GM18498 (cell line): Measurements from ENCODE around the gene YPEL2.
A peak's percentile ranks its signal among the peaks of the same experiment; 100 is the strongest.

Experiments used
- ATAC-seq: cut with Tn5 transposase; IDR thresholded peaks from one replicate; pipeline ENCODE4 v1.9.1; 2021; ENCODE audit warnings: mild to moderate bottlenecking, moderate library complexity; ENCODE audit not compliant: unreplicated experiment

YPEL2 gene

DNA sequence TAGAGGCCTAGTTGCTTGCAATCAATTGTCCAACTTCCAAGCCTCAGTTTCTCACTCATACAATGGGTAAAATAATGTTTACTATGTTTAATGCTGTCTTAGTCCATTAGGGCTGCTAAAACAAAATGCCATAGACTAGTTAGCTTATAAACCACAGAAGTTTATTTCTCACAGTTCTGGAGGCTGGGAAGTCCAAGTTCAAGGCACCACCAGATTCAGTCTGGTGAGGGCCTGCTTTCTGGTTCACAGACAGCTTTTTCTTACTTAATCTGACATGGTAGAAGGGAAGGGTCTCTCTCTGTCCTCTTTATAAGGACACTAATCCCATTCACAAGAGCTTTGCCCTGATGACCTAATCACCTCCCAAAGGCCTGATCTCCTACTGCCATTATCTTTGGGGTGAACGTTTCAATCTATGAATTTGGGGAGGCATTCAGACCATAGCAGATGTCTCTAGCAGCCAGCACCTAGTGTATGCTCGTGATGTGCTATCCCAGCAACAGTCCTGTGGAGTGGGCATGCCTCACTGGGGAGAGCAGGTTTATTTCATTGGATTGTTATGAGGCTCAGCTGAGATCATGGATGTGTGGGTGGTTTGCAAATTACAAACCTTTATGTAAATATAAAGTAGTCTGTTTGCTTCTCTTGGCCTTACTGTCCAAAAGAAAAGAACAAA lies 25.2 kb downstream of the YPEL2 start:
- ATAC-seq = no peak

DNA sequence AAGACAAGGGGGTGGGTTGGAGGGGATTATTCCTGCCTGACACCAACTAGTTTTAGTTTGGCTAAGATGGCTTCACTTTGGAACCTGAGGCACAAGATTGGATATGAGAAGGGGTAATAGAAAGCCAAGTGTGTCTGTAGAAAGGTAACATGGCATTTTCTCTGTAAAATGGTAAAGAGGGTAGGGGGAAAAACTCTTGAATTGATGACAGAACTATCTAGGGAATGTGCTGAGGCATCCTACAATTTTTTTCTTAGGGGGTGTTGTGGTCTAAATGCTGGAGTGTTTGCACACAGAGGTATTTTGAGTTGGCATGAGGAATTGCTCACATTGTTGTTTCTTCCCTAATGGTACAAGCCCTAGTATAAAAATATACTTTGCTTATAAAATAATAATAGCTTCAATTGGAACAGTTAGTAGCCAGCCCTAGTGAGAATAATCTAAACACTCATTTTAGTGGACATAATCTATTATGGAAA lies 25.8 kb downstream of the YPEL2 start:
- ATAC-seq = no peak

DNA sequence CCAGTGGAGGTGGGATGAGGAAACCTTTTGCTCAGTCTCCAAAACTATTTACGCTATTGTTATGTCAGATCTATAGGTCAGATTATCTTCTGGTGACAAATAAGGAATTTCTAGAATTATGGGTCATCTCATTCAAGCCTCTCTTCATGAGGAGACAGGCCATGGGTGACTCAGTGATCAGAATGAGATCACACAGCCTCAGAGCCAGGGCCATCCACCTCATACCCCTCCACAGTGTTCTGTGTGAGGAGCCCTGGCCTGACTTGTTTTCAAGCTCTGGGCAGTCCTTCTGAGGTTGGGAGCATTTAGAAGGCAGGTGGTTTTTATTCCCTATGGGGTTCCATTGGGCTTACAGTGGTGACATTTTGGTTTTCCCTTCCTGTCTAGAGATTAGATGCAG lies 26.5 kb downstream of the YPEL2 start:
- no peak for ATAC-seq

DNA sequence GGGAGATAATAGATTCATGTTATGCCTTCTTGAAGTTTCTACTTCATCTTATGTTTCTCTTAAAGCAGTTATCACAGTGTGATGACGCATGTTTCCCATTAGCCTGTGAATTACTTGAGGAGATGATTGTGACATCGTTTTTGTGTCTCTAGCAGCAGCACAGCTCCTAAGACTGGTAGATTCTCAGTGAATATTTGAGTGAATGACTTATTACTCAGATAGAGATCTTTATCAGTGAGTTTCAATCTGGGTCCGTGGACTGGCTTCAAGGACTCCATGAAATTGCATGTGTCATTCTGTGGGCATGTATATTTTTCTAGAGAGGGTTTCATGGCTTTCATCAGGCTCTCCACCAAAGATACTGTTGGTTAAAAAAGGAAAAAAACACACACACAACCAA lies 29.9 kb downstream of the YPEL2 start:
- ATAC-seq = no peak

DNA sequence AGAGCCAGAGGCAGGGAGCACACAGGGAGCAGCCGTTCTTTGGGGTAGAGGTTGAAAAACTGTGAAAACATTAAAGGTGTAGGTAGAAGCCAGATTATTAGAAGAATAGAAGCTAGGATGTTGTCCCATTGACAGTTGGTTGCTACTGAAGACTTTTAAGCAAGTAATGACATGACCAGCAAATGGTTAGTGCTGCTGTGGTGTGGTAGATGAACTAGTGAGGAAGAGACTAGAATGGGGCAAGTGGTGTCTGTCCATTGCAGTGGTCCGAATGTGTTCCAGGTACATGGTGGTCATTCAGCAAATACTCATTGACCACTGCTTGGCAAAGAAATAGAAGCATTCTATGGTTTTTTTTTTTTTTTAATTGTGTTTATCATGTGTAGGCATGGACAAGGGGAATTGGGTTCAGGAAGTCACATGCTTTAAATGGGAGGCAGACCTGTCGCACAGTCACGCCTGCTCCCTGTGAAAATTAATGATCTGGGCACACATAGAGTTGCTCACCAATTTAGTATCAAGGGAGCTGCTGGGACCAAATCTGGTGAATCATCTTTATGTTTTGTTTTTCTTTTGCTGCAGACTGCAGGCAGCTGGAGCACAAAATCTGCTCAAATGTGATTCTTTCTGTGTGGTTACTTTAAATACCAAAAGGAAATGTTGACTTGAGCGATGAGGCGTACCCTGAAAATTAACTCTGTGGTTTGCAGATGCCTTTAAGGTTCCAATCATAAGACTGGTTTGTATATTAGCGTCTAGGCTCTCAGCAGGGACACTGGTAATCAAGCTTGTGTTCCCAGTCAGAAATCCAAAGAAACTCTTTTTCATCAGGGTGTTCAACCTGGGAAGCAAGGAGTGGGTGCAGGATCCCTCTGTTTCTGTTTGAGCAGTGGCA lies 30.7 kb downstream of the YPEL2 start:
- ATAC-seq = peak; percentile 56

DNA sequence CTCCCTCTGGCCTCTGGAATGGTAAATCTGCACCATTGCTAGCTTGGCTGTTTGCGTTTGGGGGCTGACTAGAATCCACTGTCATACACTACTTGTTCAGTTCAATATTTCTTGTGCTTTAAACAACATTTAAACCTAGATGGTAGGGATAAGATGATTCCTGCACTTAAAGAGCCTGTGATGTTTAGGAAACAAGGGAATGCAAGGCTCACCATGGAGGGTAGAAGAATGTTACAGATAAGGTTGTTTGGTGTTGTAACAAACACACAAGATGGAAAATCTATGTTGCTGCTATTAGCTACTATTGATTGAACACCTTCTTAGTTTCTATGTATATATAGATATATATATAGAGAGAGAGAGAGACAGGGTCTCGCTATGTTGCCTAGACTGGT lies 31.4 kb downstream of the YPEL2 start:
- no peak for ATAC-seq

DNA sequence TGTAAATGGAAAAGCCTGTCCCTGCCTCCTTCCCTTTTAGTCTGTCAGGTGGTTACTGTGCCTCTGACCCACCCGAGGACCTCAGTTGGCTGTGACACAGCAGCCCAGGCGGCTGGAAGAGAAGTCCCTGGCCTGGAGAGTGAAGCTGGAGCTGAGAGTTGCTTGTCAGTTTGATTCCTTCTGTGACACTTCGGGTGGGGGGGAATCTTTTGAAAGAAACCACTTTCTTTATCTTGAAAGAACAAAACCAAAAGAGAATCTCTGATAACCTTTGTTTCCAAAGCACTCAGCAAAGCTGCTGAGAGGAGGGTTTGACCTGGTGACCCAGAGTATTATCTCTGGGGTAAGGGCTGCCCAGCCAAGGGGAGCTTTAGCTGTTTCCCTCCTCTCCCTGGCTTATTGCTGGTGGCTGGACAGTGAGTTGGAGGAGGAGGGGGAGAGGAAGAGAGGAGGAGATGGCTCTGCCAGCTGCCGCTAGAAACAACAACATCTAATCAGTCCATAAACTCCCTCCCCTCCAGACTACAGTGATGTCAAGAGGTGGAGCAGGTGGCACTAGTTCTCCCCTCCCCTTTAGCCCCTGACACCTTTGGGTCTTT lies 34.0 kb downstream of the YPEL2 start:
- no peak for ATAC-seq

DNA sequence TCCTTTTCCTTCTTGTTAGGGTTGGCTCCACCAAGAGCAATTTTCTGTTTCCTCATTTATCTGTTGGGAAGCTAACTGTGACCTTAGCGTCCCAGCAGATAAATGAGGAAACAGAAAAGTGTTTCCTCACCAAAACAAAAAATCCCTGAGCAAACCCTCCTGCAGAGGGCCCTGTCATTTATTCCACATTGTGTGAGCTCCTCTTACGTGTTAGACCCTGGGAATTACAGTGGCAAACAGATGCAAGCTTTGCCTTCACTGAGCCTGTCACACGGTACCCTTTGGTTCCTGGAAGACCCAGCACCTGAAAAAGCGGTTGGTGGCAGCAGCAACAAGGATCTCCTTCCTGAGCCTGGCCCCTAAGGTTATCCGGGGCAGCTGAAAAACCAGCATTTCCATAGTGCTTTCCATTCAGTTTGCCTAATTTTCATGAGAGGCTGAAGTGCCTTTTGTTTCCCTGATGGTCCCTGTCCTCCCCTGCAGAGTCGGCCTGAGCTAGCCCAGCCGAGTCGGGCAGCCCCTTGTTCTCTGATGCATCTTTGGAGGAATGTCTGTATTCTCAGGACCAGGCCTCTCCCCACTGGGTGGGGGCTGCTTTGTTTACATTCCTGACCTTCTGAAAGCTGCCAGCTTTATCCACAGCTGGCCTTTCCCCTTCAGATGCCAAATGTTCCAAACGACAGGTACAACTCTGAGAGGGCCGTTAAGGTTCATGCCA lies 34.7 kb downstream of the YPEL2 start:
- no peak for ATAC-seq

DNA sequence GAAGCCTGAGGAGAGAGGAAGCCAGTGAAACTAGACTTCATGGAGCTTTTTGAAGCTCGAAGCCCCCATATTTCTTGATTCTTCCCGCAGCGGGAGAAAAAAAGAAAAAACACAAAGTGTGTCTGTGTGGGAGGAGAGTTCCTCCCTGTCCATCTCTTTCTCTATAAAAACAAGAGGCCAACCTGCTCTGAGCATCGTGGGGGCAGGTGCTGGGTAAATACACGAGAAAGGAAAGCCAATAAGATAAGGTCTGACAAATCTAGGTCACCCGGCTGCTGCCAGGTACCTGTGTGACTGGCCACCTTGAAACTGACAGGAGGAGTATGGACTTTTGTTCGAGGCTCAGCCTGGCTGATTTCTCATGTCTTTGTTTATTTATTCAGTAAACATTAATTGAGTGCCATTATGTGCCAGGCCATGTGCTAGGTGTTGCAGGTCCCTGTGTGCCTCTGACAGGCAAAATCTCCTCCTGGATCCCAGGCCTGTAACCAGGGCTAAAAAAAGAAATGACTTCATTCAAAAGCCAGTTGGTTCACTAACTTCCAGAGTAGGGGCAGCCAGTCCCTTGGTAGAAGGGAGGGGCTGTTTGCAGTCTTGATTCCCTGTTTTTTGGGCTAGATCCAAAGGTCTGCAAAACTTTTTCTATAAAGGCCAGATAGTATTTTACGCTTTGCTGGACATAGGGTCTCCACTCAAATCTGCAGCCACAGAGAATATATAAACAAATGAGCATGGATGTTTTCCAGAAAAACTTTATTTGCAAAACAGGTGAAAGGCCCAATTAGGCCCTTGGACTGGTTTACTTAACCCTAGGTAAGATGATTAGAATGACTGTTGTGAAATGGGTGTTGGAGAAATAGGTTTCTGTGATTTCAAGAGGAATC lies 35.6 kb downstream of the YPEL2 start:
- ATAC-seq = no peak

DNA sequence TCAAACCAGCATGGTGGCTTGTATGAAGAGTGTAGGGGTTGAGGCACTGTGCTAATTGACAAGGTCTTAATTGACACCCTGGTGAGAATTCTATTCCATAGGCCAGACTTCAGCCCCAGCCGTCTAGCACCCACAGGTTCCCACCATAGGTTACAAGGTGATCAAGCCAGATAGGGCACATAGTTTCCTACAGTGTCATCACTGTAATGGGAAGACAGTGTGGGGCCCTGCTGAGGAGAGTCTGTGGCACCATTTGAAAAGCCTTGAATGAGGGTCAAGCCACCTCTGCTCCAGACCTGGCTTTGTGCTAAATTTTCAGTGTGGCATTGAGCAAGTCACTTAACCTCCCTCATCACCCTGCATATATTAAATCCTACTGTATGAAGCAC lies 36.2 kb downstream of the YPEL2 start:
- ATAC-seq = no peak

DNA sequence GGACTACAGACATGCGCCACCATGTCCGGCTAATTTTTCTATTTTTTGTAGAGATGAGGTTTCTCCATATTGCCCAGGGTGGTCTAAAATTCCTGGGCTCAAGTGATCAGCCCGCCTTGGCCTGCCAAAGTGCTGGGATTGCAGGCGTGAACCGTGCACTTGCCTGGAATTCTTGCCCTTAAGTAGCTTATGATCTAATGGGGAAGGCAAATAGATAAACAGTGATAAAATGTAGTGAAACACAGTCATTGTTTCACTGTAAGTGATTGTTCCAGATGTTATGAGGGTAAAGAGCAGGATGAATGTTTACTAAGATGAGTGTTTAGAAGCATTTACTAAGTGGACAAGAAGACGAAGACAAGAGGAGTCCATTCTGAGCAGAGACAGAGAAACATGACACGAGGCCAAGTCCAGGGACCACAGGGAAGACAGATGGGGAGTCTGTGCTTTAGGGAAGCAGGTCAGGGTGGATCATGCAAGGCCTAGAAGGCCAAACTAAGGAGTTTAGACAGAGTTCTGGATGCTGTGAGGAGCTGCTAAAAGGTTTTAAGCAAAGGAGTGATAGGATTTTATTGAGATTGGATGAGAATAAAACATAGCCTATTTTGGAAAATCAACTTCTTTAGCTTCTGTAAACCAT lies 36.9 kb downstream of the YPEL2 start:
- no peak for ATAC-seq

DNA sequence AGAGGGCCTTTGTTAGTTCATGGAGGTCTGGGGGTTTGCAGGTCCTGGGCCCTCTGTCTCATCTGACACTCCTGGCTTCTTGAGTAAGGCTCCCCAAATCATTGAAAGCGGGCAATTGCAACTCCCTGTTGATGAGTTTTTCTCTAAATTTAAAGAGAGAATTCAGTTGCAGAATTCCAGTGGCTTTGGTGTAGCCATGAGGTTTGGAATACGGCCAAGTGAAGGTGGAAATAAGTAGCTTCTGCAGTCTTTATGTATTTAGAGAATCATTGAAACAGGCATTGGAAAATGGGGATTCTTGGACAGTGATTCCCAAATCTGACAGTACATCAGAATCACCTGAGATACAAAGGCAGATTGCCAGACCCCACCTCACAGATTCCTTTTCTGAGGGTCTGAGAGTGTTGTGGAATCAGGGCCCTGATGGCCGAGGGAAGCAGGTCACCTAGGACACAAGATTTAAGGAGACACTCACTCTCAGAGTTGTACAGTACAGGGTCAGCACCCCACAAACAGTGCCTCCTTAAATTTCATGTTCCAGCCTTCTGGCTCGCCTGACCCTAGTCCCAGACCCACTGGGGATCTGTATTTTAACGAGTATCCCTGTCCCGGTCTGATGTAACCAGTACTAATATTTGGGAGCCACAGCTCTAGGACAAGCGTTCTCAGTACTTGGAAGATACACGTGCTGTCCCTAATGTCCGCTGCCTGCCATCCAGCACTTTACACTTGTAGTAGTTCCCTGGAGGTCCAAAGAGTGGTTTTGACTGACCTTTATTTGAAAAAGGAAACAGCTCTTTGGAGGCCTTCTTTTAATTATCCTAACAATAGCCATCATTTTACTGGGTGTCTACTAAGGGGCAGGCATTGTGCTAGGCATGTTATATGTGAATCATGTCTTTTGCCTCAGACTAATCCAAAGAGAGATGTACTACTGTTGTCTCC lies 37.8 kb downstream of the YPEL2 start:
- no peak for ATAC-seq

DNA sequence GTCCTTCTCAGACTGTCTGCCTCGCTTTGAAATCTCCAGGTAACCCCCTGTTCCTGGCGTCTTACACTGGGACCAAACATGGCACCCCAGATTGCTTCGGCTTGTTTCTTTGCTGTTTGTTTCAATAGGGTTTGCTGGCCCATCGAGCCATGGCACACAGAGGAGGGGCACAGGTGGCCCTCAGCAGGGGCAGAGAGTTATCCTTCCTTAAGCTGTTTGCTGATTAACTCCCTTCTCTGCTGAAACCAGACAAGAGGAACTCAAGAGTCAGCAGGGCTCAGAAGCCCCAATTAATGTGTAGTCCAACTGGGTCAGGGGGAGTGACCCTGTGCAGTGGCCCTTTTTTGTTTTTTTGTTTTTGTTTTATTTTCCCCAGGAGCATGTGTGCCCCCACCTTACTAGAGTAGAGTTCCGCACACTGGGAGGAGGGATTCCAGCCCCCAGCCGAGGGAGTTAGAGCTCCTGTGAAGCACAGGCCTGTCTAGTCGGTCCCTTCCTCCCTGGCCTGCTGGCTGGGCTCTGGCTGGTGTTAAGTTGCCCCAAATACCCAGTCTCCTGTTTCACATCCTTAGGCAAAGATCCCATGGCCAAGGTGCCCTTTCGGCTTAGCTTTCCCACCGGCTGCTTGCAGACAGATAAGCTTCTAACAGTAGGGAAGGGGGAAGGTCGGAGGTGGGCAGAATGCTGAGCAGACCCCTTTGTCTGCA lies 39.3 kb downstream of the YPEL2 start:
- ATAC-seq = no peak

DNA sequence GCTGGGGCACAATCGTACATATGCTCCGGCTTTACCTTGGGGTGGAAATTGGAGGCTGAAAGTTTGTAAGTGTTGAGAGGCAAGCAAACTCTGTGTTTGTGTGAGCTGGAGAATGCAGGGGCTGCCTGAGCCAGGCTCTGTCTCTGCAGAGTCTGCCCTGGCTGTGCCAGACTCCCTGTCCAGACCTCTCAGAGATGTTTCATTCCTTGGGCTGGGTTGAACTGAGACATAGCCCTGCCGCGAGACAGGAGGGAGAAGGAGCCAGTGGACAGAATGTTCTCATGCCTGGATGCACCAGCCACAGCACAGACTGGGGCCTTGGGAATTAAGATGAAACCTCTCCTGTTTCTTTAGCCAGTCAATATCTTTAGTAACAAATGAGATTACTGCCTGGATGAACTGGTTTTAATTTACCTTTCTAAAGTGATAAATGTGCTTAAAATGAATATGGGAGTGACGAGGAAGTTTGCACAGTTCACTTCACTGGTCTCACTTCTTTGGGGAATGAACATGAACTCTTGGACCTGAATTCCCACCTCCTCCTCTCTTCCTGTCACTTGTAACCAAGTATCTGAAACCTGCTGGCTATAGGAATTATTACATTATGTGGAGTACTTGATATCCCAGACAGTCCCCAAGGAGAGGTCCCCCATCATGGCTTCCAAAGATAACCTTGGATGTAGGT lies 40.1 kb downstream of the YPEL2 start:
- no peak for ATAC-seq

DNA sequence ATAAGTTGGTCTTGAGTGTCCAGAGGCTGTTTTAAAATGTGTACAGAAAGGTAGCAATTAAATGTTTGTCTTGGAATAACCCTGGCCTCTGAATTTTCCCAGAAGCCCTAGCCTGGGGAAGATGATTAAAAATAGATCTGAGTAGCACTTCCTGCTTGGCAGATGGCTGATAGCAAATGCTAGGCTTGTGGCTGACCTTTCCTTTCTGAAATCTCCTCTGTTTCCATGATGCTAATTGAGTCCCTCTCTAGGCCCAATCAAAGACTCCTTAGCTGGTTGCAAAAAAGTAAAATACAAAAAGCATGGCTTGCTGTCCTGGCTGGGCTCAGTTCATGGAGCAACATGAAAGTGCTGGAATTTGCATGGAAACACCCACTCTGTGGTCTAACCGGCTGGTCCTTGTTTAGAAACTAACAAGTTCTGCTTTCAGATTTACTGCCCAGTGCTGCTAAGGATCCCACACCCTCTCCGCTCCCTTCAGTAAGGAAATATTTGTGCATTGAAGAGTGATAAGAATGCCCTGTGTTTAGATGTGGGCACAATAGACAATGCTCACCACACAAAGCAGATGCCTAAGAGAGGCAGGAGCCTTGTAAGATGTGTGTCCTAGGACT lies 40.8 kb downstream of the YPEL2 start:
- ATAC-seq = no peak

DNA sequence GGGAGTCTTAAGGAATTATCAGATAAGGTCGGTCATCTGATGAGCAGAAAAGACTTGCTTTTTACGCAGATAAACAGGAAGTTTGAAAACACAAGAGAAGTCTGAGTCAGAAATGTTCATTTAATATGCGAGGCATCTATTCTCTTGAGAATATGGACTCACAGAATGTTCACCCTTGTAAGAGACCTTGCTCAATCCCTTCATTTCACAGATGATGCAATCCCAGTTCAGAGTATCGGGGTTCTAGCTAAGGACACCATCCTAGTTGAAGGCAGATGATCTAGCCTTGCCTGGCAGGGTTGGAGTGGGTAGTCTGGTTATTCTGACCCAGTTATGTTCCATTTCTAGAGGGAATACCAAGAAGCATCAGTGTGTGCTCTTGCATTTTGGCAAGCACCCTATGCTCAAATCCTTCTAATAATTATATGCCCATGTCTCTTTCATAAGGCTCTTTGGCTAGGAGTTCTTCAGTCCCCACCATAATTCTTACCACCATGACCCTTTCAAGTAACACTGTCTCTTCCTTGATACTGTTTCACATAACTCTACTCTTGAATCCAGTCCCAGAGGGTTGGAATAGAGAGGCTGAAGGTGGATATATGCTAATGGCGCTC lies 42.5 kb downstream of the YPEL2 start:
- ATAC-seq = no peak

DNA sequence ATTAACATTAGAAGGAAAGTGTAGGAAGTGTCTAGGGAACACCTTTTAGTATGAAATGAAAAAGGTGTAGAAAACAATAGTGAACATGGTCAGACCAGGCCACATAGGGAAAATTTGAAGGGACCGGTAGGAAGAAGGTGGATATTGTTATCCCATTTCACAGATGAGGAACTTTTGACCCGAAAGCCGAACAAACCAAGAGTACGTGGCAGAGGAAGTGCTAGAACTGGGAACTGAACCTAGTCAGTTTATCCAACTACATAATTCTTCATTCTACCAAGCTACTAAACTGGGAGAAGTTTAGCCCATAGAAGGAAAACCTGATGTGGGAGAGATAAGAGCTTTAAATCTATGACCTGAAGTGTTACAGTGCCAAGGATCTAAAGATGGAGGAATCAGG lies 43.2 kb downstream of the YPEL2 start:
- no peak for ATAC-seq
